HG03571 (cell line): Measurements from ENCODE around the gene FRMD4A.

Experiments used
- ATAC-seq: cut with Tn5 transposase; IDR thresholded peaks from one replicate; pipeline ENCODE4 v1.9.1; 2021; ENCODE audit not compliant: unreplicated experiment

FRMD4A gene

GRCh38 chr10:13994932-13995331 lies 335.8 kb downstream of the FRMD4A start:
- ATAC-seq = no peak

- no peak for ATAC-seq
These were observed 337.0 kb downstream of the FRMD4A start for GRCh38 chr10:13993673-13994089.

- no peak for ATAC-seq
These were observed 337.6 kb downstream of the FRMD4A start for GRCh38 chr10:13993169-13993568.

- ATAC-seq = no peak
These were observed 339.4 kb downstream of the FRMD4A start for GRCh38 chr10:13991353-13991752.

GRCh38 chr10:13990946-13991345 lies 339.8 kb downstream of the FRMD4A start:
- no peak for ATAC-seq

- ATAC-seq = no peak
These were observed 340.3 kb downstream of the FRMD4A start for GRCh38 chr10:13990392-13990805.

GRCh38 chr10:13989616-13990015 lies 341.1 kb downstream of the FRMD4A start:
- ATAC-seq = no peak

- no peak for ATAC-seq
These were observed 343.3 kb downstream of the FRMD4A start for GRCh38 chr10:13987446-13987845.

- ATAC-seq = no peak
These were observed 346.0 kb downstream of the FRMD4A start for GRCh38 chr10:13984647-13985155.

GRCh38 chr10:13983035-13983434 lies 347.7 kb downstream of the FRMD4A start:
- ATAC-seq = no peak

GRCh38 chr10:13978533-13979115 lies 352.1 kb downstream of the FRMD4A start:
- no peak for ATAC-seq

GRCh38 chr10:13977861-13978532 lies 352.7 kb downstream of the FRMD4A start:
- no peak for ATAC-seq

GRCh38 chr10:13973742-13974141 lies 357.0 kb downstream of the FRMD4A start:
- ATAC-seq = no peak

- ATAC-seq = no peak
These were observed 358.1 kb downstream of the FRMD4A start for GRCh38 chr10:13972609-13973008.

GRCh38 chr10:13971601-13972475 lies 358.9 kb downstream of the FRMD4A start:
- no peak for ATAC-seq

GRCh38 chr10:13970957-13971353 lies 359.8 kb downstream of the FRMD4A start:
- ATAC-seq = no peak

- no peak for ATAC-seq
These were observed 360.3 kb downstream of the FRMD4A start for GRCh38 chr10:13970236-13970956.

- no peak for ATAC-seq
These were observed 361.0 kb downstream of the FRMD4A start for GRCh38 chr10:13969792-13970140.

GRCh38 chr10:13969118-13969791 lies 361.5 kb downstream of the FRMD4A start:
- no peak for ATAC-seq

- ATAC-seq = no peak
These were observed 368.9 kb downstream of the FRMD4A start for GRCh38 chr10:13961853-13962252.

- ATAC-seq = no peak
These were observed 369.6 kb downstream of the FRMD4A start for GRCh38 chr10:13961097-13961496.
